ENCODE measurements around the gene ADGRB3. TPM values are rescaled to one million over a fixed set of nuclear protein-coding genes. Genes with fewer than 3 reads are reported as not detected.

ADGRB3 gene
- polyA plus RNA-seq, 1 experiment = not detected

DNA sequence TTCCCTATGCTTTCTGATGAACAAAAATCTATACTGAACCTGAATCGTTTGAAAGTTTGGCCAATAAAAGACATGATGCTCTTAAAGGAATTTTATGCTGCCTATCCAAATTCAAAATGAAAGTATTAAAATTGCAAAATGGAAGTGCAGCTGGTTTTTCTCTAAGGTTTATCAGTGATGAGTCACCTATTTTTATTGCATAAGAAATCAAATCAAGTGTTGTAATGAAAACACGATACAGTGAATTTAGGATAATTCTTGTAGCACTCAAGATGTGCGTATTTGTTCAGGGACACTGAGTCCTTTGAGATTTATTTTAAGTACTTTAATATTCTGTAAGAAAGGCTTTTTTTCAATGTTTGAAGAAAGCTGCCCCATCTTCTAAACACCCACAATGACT is 409.5 kb downstream of the ADGRB3 start:
- ChIA-PET POLR2A (no interaction called here), CTCF (interaction anchor here (0.6 kb wide), 1 partner anchor 752 kb away, joined by 7 read pairs; no protein-coding TSS in a partner anchor)
- DNase-seq (ENCODE audit: low read depth, low spot score) = no peak
- Histone ChIP-seq H3K27me3 (ENCODE audit: control insufficient read depth, insufficient read depth, low read length) (no peaks in the 10 kb centered on the region), H3K9me3 (ENCODE audit: control insufficient read depth, insufficient read depth, low read length) (no peaks in the 10 kb centered on the region), H3K4me3 (ENCODE audit: low read depth, low read length) (no peak overlapping the region), H3K27ac (ENCODE audit: low read depth, low read length) (no peak overlapping the region)
- TF ChIP-seq, protein P1, sequence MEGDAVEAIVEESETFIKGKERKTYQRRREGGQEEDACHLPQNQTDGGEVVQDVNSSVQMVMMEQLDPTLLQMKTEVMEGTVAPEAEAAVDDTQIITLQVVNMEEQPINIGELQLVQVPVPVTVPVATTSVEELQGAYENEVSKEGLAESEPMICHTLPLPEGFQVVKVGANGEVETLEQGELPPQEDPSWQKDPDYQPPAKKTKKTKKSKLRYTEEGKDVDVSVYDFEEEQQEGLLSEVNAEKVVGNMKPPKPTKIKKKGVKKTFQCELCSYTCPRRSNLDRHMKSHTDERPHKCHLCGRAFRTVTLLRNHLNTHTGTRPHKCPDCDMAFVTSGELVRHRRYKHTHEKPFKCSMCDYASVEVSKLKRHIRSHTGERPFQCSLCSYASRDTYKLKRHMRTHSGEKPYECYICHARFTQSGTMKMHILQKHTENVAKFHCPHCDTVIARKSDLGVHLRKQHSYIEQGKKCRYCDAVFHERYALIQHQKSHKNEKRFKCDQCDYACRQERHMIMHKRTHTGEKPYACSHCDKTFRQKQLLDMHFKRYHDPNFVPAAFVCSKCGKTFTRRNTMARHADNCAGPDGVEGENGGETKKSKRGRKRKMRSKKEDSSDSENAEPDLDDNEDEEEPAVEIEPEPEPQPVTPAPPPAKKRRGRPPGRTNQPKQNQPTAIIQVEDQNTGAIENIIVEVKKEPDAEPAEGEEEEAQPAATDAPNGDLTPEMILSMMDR (IDR thresholded peaks at IDR 0.05; ENCODE audit: low read depth, low read length) = no peak

DNA sequence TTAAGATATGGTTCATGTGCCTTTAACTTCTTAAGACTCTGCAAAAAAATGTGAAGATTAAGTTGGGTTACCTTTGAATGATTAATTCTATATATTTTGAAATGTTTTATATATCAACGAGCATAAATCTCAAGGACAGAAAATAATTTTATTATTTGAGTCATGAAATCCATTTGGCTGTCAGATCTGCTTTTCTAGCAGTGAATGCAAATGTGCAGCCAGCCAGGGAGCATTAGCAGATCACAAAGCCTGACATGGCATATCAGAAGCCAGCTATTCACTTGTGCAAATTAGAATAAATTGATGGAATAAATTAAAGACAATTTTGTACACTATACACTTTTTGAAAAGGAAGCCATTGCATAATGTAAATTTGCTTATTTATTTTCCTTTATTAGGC is 424.3 kb downstream of the ADGRB3 start:
- no peak for DNase-seq (ENCODE audit: low read depth, low spot score)
- TF ChIP-seq, protein P1 (IDR thresholded peaks at IDR 0.05; ENCODE audit: low read depth, low read length) = no peak
- Histone ChIP-seq H3K9me3 (ENCODE audit: control insufficient read depth, insufficient read depth, low read length) (no peaks in the 10 kb centered on the region), H3K4me3 (ENCODE audit: low read depth, low read length) (no peak overlapping the region), H3K27me3 (ENCODE audit: control insufficient read depth, insufficient read depth, low read length) (no peaks in the 10 kb centered on the region), H3K27ac (ENCODE audit: low read depth, low read length) (no peak overlapping the region)
- ChIA-PET POLR2A (no interaction called here), CTCF (no interaction called here)

DNA sequence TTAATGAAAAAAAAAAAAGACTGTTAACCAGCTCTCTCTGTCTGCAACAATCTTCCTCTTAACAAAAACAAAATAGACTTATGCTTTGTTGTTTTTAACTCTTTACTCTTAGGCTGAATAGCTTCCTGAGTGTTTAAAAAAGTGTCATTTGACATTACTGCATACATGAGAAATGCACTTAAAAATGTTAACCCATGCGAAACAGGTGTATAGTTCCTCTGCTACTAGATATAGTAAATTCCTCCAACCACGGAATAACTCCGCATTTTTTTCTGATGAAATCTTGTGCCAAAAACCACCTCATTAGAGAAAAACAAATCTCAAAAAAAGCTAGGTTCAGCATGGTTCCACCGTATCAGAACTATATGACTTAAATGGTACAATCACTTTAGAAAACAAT is 426.0 kb downstream of the ADGRB3 start:
- TF ChIP-seq, protein P1 (IDR thresholded peaks at IDR 0.05; ENCODE audit: low read depth, low read length) = no peak
- DNase-seq (ENCODE audit: low read depth, low spot score) = no peak
- H3K9me3 ChIP-seq (ENCODE audit: control insufficient read depth, insufficient read depth, low read length) = no peaks in the 10 kb centered on the region
- H3K27ac ChIP-seq (ENCODE audit: low read depth, low read length) = no peak overlapping the region
- no peaks in the 10 kb centered on the region for H3K27me3 ChIP-seq (ENCODE audit: control insufficient read depth, insufficient read depth, low read length)
- CTCF ChIA-PET = no interaction called here
- POLR2A ChIA-PET = no interaction called here
- H3K4me3 ChIP-seq (ENCODE audit: low read depth, low read length) = no peak overlapping the region

DNA sequence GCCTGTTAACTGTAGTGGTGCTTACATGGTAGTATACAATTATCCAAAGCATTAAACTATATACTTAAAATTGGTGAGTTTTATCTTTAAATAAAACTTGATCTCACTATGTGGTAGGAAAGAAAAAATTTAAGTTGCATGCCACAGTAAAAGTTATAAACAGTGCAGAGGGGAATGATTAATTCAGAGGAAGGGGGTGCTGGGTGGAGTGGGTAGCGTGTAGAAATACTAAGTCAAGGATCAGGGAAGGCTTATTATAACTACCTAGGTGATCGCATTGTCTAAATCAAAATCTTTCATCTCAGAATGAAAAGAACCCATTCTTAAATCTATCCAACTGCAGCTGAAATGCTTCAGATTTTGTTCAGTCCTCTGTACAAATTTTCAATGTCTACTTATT is 428.3 kb downstream of the ADGRB3 start:
- ChIA-PET POLR2A (no interaction called here), CTCF (no interaction called here)
- H3K9me3 ChIP-seq (ENCODE audit: control insufficient read depth, insufficient read depth, low read length) = no peaks in the 10 kb centered on the region
- DNase-seq (ENCODE audit: low read depth, low spot score) = no peak
- no peaks in the 10 kb centered on the region for H3K27me3 ChIP-seq (ENCODE audit: control insufficient read depth, insufficient read depth, low read length)
- no peak overlapping the region for H3K4me3 ChIP-seq (ENCODE audit: low read depth, low read length)
- no peak overlapping the region for H3K27ac ChIP-seq (ENCODE audit: low read depth, low read length)
- TF ChIP-seq, protein P1 (IDR thresholded peaks at IDR 0.05; ENCODE audit: low read depth, low read length) = no peak

DNA sequence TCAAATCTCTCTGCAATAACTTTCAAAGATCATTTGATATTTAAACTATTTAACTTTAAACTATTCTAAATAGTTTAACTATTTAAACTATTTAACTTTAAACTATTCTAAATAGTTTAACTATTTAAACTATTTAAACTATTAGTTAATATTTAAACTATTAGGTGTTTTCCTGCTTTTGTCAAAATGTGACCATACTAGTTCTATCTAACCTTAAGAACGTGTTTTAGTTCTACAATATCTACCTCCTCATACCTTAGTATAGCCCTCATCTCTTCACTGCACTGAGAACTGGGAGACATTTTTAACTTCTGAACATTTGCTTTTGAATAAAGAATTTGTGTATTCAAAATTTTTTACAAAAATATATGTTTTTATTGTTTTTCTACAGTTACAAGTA is 429.1 kb downstream of the ADGRB3 start:
- POLR2A ChIA-PET = no interaction called here
- TF ChIP-seq, protein P1 (IDR thresholded peaks at IDR 0.05; ENCODE audit: low read depth, low read length) = no peak
- H3K27me3 ChIP-seq (ENCODE audit: control insufficient read depth, insufficient read depth, low read length) = no peaks in the 10 kb centered on the region
- no peak overlapping the region for H3K4me3 ChIP-seq (ENCODE audit: low read depth, low read length)
- DNase-seq (ENCODE audit: low read depth, low spot score) = no peak
- no peaks in the 10 kb centered on the region for H3K9me3 ChIP-seq (ENCODE audit: control insufficient read depth, insufficient read depth, low read length)
- no peak overlapping the region for H3K27ac ChIP-seq (ENCODE audit: low read depth, low read length)
- CTCF ChIA-PET = no interaction called here
